ENCODE measurements around the gene EXOSC7. TPM values are rescaled to one million over a fixed set of nuclear protein-coding genes. Genes with fewer than 3 reads are reported as not detected.

The EXOSC7 gene
- total and polyA plus RNA-seq, 2 of the 4 experiments (the other 2 are of a cell fraction) = 61.6 to 62.2 TPM

GRCh38 chr3:45031531-45031930 lies 55.5 kb downstream of the EXOSC7 start:
- peaks cover 2% of the 10 kb centered on the region; the same call in 1 of the 2 replicates for H3K9me1 ChIP-seq (ENCODE audit: insufficient read depth, low read length)
- intact Hi-C loops (cut with micrococcal nuclease) (loop anchor here (10.0 kb wide), 1 partner anchor 497 kb away; no protein-coding TSS in a partner anchor), in situ Hi-C loops (cut with MboI; ENCODE audit: low sequenced_read_pairs) (loop anchor here (10.0 to 25.0 kb wide), 2 partner anchors 893 to 1056 kb away; no protein-coding TSS in a partner anchor), dilution Hi-C loops (cut with HindIII; ENCODE audit: low sequenced_read_pairs, unreplicated experiment) (loop anchor here (25.0 kb wide), 1 partner anchor 481 kb away; no protein-coding TSS in a partner anchor)
- H4K91ac ChIP-seq (ENCODE audit: insufficient read depth, low read depth, low read length) = no peak overlapping the region
- no peak overlapping the region for H2AFZ ChIP-seq (replicated peaks; ENCODE audit: low read length, poor library complexity)
- no peaks in the 10 kb centered on the region for H3K9me3 ChIP-seq (ENCODE audit: control insufficient read depth, insufficient read depth, low read length)
- H3K23ac ChIP-seq (ENCODE audit: low read depth, low read length) = no peak overlapping the region
- H3K4me1 ChIP-seq (ENCODE audit: control insufficient read depth, insufficient read depth, low read length) = peaks cover 14% of the 10 kb centered on the region
- no peak overlapping the region for H2AK9ac ChIP-seq (replicated peaks; ENCODE audit: low read depth, low read length, poor library complexity)
- TF ChIP-seq POLR2A (IDR thresholded peaks at IDR 0.05; ENCODE audit: low read depth, low read length) = no peak
- no peak for TF ChIP-seq CEBPB (IDR thresholded peaks at IDR 0.05; ENCODE audit: low read depth, low read length)
- no peak for TF ChIP-seq RFX5 (IDR thresholded peaks at IDR 0.05; ENCODE audit: low read depth, low read length)
- TF ChIP-seq CHD1 (IDR thresholded peaks at IDR 0.05; ENCODE audit: low read depth, low read length) = no peak
- TF ChIP-seq FOS (IDR thresholded peaks at IDR 0.05; ENCODE audit: low read depth, low read length) = no peak
- no peak for TF ChIP-seq RAD21 (IDR thresholded peaks at IDR 0.05; ENCODE audit: low read length)
- TF ChIP-seq SMC3 (IDR thresholded peaks at IDR 0.05; ENCODE audit: low read depth, low read length) = no peak
- no peak for TF ChIP-seq ELK1 (IDR thresholded peaks at IDR 0.05; ENCODE audit: borderline replicate concordance, low read depth, low read length)
- no peak for TF ChIP-seq MAZ (IDR thresholded peaks at IDR 0.05; ENCODE audit: borderline replicate concordance, low read depth, low read length)
- no peak for TF ChIP-seq MXI1 (IDR thresholded peaks at IDR 0.05; ENCODE audit: borderline replicate concordance, low read depth, low read length)
- TF ChIP-seq MAFK (IDR thresholded peaks at IDR 0.05; ENCODE audit: low read depth, low read length) = no peak
- no peak overlapping the region for H3K27ac ChIP-seq (ENCODE audit: insufficient read depth, low read length)
- no peaks in the 10 kb centered on the region for H3K36me3 ChIP-seq (ENCODE audit: control insufficient read depth, insufficient read depth, low read length)
- CTCF ChIA-PET = no interaction called here
- no TSS peak for BruUV-seq (replicated peaks)
- ATAC-seq (ENCODE audit: low read depth) (no peak), DNase-seq (no peak)
- H4K8ac ChIP-seq (ENCODE audit: low read depth in 2 of 2, low read length in 2 of 2) = no peak overlapping the region
- no peak overlapping the region for H3K9ac ChIP-seq (ENCODE audit: low read depth, low read length)
- no peak overlapping the region for H3K56ac ChIP-seq (ENCODE audit: extremely low read depth, insufficient read depth, low read length)
- H2BK5ac ChIP-seq (ENCODE audit: low read depth, low read length, poor library complexity, severe bottlenecking) = no peak overlapping the region
- H3K4me2 ChIP-seq (ENCODE audit: low read depth, low read length) = no peak overlapping the region
- no peak overlapping the region for H2BK15ac ChIP-seq (ENCODE audit: low read depth, low read length)
- no peak overlapping the region for H3K4ac ChIP-seq (ENCODE audit: low read depth, low read length)
- no peak overlapping the region for H3K4me3 ChIP-seq (ENCODE audit: insufficient read depth, low read depth, low read length)
- no peak overlapping the region for H2AK5ac ChIP-seq (ENCODE audit: low read depth, low read length)
- 75% methylated on average over 2 of the region's 3 CpGs; no CpG with 5 or more reads in 1 of the 2 experiments for WGBS, 2 experiments (ENCODE audit: extremely low coverage in 2 of 2, insufficient read length in 1 of 2)
- H3K18ac ChIP-seq (ENCODE audit: low read depth, low read length) = no peak overlapping the region
- no peak overlapping the region for H2BK120ac ChIP-seq (ENCODE audit: low read depth, low read length)
- H3K27me3 ChIP-seq (ENCODE audit: control insufficient read depth, insufficient read depth, low read length) = no peaks in the 10 kb centered on the region
- no peaks in the 10 kb centered on the region for H4K20me1 ChIP-seq (ENCODE audit: insufficient read depth, low read length)
- H2BK20ac ChIP-seq (ENCODE audit: low read depth, low read length) = no peak overlapping the region
- no peaks in the 10 kb centered on the region for H3K79me1 ChIP-seq (ENCODE audit: low read depth in 1 of 2, low read length in 2 of 2)
- POLR2A ChIA-PET (ENCODE audit: unreplicated experiment) = no interaction called here
- no peak overlapping the region for H3K14ac ChIP-seq (replicated peaks; ENCODE audit: low read depth, low read length)
- no peak overlapping the region for H4K5ac ChIP-seq (ENCODE audit: low read depth, low read length)

Measured in IMR-90 (cell line).